ENCODE measurements around the gene ARHGAP42. TPM values are rescaled to one million over a fixed set of nuclear protein-coding genes. Genes with fewer than 3 reads are reported as not detected.

The ARHGAP42 gene
- total RNA-seq, 1 experiment from 2014 or later: 39.1 TPM

GRCh38 chr11:100835854-100836253, 148.8 kb downstream of the ARHGAP42 start:
- Histone ChIP-seq H3K9ac (ENCODE audit: extremely low read depth, insufficient read length, low read length) (no peak overlapping the region), H2AFZ (ENCODE audit: low read length) (no peak overlapping the region), H3K18ac (ENCODE audit: insufficient read length, low read depth, low read length) (no peak overlapping the region), H4K91ac (ENCODE audit: insufficient read length, low read depth, low read length) (no peak overlapping the region), H3K27me3 (ENCODE audit: insufficient read depth, low read length) (no peaks in the 10 kb centered on the region), H3K79me2 (ENCODE audit: insufficient read depth, low read length) (no peaks in the 10 kb centered on the region; the same call in 1 of the 2 replicates), H3K23ac (ENCODE audit: insufficient read length, low read depth, low read length) (no peak overlapping the region), H4K5ac (ENCODE audit: insufficient read length, low read depth, low read length) (no peak overlapping the region), H3K4me2 (ENCODE audit: insufficient read depth, insufficient read length, low read length) (no peak overlapping the region), H2AK5ac (ENCODE audit: insufficient read length, low read length) (no peak overlapping the region), H3K4me1 (ENCODE audit: insufficient read depth, low read length) (peaks cover 4% of the 10 kb centered on the region; the same call in 1 of the 2 replicates), H2BK20ac (ENCODE audit: low read depth, low read length, poor library complexity, severe bottlenecking) (no peak overlapping the region), H4K8ac (replicated peaks; ENCODE audit: insufficient read length, low read depth, low read length) (no peak overlapping the region), H2BK15ac (ENCODE audit: low read depth, low read length) (no peak overlapping the region), H3K27ac (ENCODE audit: insufficient read length, low read depth, low read length) (no peak overlapping the region), H3K9me3 (ENCODE audit: control insufficient read depth, low read depth, low read length) (no peaks in the 10 kb centered on the region), H2BK120ac (ENCODE audit: low read depth, low read length, poor library complexity, severe bottlenecking) (no peak overlapping the region), H3K79me1 (ENCODE audit: insufficient read depth, low read depth, low read length, poor library complexity, severe bottlenecking) (no peaks in the 10 kb centered on the region), H4K20me1 (ENCODE audit: control insufficient read depth, insufficient read depth, insufficient read length) (no peaks in the 10 kb centered on the region), H3K23me2 (ENCODE audit: insufficient read length, low read depth, low read length, poor library complexity, severe bottlenecking) (no peaks in the 10 kb centered on the region), H3K14ac (ENCODE audit: insufficient read depth, low read length) (no peak overlapping the region), H2BK12ac (ENCODE audit: insufficient read length, low read depth, low read length) (no peak overlapping the region), H2BK5ac (ENCODE audit: insufficient read length, low read length) (no peak overlapping the region), H3K56ac (ENCODE audit: insufficient read length, low read depth, low read length) (no peak overlapping the region), H3K4ac (ENCODE audit: low read depth, low read length) (no peak overlapping the region), H3T11ph (ENCODE audit: low read length) (no peak overlapping the region)
- DNase-seq: no peak
- peak overlapping the region in 2 of 3 experiments; percentile 58 to 71; a peak in 3 of 7 replicates for H3K27ac Mint-ChIP-seq
- peaks cover 3 to 6% (median 5%) of the 10 kb centered on the region in 3 experiments; a peak in 3 of 7 replicates for H3K36me3 Mint-ChIP-seq (ENCODE audit: insufficient read depth in 1 of 3, low read depth in 3 of 3)
- no peaks in the 10 kb centered on the region; a peak in 1 of 5 replicates for H3K9me3 Mint-ChIP-seq
- H3K27me3 Mint-ChIP-seq (ENCODE audit: low read depth): no peaks in the 10 kb centered on the region
- no CpG with 5 or more reads among the region's 1 CpG for WGBS (ENCODE audit: extremely low coverage, insufficient read length, low lambda C conversion rate)
- H3K4me1 Mint-ChIP-seq: peaks cover 39 to 41% of the 10 kb centered on the region in 2 experiments
- no peak for TF ChIP-seq CTCF (conservative IDR thresholded peaks at IDR 0.05)
- no peak overlapping the region for H3K4me3 Mint-ChIP-seq

Data from H9 (cell line).